Measurements from ENCODE around the gene GFRA1. TPM values are rescaled to one million over a fixed set of nuclear protein-coding genes. Genes with fewer than 3 reads are reported as not detected.

GFRA1 gene
- polyA plus RNA-seq, 1 experiment = 6.8 TPM

DNA sequence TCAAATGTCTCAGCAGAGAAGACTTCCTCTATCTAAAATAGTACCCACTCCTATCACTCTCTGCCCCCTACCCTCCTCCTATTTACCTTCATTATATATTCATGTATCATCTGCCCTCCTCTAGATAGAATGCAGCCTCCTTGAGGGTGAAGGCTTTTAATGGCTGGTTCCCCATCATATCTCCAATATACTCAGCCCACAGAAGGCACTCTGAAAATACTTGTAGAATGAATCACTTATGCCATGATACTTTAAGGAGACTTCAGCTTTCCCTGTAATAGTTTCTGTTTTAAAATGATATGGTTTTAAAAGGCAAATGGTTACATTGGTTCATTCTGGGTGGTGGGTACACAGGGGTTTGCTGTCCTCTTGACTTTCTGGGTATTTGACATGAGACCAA lies 25.3 kb downstream of the GFRA1 start:
- Histone ChIP-seq H3K27me3 (ENCODE audit: control insufficient read depth, insufficient read depth, low read length) (no peaks in the 10 kb centered on the region), H3K9me3 (ENCODE audit: control insufficient read depth, insufficient read depth, low read length) (no peaks in the 10 kb centered on the region), H3K27ac (ENCODE audit: low read depth, low read length) (no peak overlapping the region), H3K4me3 (ENCODE audit: low read depth, low read length) (no peak overlapping the region)
- CTCF ChIA-PET = no interaction called here
- TF ChIP-seq, protein P1, sequence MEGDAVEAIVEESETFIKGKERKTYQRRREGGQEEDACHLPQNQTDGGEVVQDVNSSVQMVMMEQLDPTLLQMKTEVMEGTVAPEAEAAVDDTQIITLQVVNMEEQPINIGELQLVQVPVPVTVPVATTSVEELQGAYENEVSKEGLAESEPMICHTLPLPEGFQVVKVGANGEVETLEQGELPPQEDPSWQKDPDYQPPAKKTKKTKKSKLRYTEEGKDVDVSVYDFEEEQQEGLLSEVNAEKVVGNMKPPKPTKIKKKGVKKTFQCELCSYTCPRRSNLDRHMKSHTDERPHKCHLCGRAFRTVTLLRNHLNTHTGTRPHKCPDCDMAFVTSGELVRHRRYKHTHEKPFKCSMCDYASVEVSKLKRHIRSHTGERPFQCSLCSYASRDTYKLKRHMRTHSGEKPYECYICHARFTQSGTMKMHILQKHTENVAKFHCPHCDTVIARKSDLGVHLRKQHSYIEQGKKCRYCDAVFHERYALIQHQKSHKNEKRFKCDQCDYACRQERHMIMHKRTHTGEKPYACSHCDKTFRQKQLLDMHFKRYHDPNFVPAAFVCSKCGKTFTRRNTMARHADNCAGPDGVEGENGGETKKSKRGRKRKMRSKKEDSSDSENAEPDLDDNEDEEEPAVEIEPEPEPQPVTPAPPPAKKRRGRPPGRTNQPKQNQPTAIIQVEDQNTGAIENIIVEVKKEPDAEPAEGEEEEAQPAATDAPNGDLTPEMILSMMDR (IDR thresholded peaks at IDR 0.05; ENCODE audit: low read depth, low read length) = no peak
- POLR2A ChIA-PET = no interaction called here
- DNase-seq (ENCODE audit: low read depth, low spot score) = no peak

DNA sequence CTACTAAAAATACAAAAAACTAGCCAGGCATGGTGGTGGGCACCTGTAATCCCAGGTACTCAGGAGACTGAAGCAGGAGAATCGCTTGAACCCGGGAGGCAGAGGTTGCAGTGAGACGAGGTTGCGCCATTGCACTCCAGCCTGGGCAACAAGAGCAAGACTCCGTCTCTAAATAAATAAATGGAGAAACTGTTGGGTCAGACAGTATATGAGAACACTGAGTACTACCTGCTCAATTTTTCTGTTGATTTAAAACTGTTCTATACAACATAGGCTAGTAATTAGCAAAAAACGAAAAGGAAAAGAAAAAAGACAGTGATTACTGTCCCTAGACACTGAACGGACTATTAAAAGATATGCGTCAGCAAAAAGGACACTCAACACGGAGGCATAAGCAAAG lies 26.7 kb downstream of the GFRA1 start:
- Histone ChIP-seq H3K9me3 (ENCODE audit: control insufficient read depth, insufficient read depth, low read length) (no peaks in the 10 kb centered on the region), H3K4me3 (ENCODE audit: low read depth, low read length) (no peak overlapping the region), H3K27me3 (ENCODE audit: control insufficient read depth, insufficient read depth, low read length) (no peaks in the 10 kb centered on the region), H3K27ac (ENCODE audit: low read depth, low read length) (no peak overlapping the region)
- TF ChIP-seq, protein P1 (IDR thresholded peaks at IDR 0.05; ENCODE audit: low read depth, low read length) = no peak
- DNase-seq (ENCODE audit: low read depth, low spot score) = no peak
- POLR2A ChIA-PET = no interaction called here
- CTCF ChIA-PET = no interaction called here

GRCh38 chr10:116245156-116245555 lies 27.9 kb downstream of the GFRA1 start:
- TF ChIP-seq, protein P1 (IDR thresholded peaks at IDR 0.05; ENCODE audit: low read depth, low read length) = no peak
- CTCF ChIA-PET = no interaction called here
- POLR2A ChIA-PET = no interaction called here
- DNase-seq (ENCODE audit: low read depth, low spot score) = no peak
- Histone ChIP-seq H3K4me3 (ENCODE audit: low read depth, low read length) (no peak overlapping the region), H3K27ac (ENCODE audit: low read depth, low read length) (no peak overlapping the region), H3K27me3 (ENCODE audit: control insufficient read depth, insufficient read depth, low read length) (no peaks in the 10 kb centered on the region), H3K9me3 (ENCODE audit: control insufficient read depth, insufficient read depth, low read length) (no peaks in the 10 kb centered on the region)

DNA sequence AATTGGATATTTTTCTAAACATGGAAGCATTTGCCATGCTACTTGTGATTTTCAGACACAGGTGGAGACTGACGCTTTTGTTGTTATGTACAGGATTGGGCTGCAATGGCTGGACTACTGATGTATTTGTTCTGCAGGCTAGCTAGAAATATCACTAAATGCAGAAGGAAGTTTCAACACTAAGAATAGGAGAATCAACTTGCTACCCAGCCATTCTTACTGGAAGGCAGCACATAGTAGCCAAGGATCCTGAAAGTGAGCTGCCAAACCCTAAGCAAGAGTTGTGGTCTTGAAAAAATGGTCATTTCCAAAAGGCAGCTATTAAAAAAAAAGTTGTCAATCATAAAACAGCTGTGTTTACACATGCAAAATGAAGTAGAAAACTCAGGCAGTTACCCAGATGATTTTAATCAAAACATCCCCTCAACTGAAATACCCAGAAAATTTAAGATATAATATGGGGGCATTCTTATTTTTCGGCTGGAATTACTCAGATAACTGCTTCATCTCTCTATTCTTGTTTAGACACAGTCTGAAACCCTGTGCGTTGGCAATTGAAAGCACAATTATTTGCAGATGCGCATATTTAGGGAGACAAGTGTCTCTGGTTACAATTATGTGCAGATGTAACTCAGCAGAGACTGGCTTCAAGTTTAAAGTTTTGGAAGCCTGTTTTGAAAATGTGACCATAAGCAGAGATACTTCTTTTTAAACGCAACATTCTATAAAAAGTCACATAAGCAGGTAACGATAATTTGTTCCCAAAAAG lies 31.2 kb downstream of the GFRA1 start:
- TF ChIP-seq, protein P1 (IDR thresholded peaks at IDR 0.05; ENCODE audit: low read depth, low read length) = no peak
- Histone ChIP-seq H3K9me3 (ENCODE audit: control insufficient read depth, insufficient read depth, low read length) (no peaks in the 10 kb centered on the region), H3K27me3 (ENCODE audit: control insufficient read depth, insufficient read depth, low read length) (no peaks in the 10 kb centered on the region), H3K27ac (ENCODE audit: low read depth, low read length) (no peak overlapping the region), H3K4me3 (ENCODE audit: low read depth, low read length) (no peak overlapping the region)
- DNase-seq (ENCODE audit: low read depth, low spot score) = no peak
- CTCF ChIA-PET = no interaction called here
- POLR2A ChIA-PET = no interaction called here

- Histone ChIP-seq H3K27ac (ENCODE audit: low read depth, low read length) (no peak overlapping the region), H3K4me3 (ENCODE audit: low read depth, low read length) (no peak overlapping the region), H3K9me3 (ENCODE audit: control insufficient read depth, insufficient read depth, low read length) (no peaks in the 10 kb centered on the region), H3K27me3 (ENCODE audit: control insufficient read depth, insufficient read depth, low read length) (no peaks in the 10 kb centered on the region)
- ChIA-PET POLR2A (no interaction called here), CTCF (no interaction called here)
- DNase-seq (ENCODE audit: low read depth, low spot score) = no peak
- TF ChIP-seq, protein P1 (IDR thresholded peaks at IDR 0.05; ENCODE audit: low read depth, low read length) = no peak
Measured at GRCh38 chr10:116241085-116241484, 31.9 kb downstream of the GFRA1 start.
